GM23338 (cell line): ENCODE measurements around the gene PHYHD1. TPM values are rescaled to one million over a fixed set of nuclear protein-coding genes. Genes with fewer than 3 reads are reported as not detected.

Source experiments
- ATAC-seq: fragments of 200-7000 bp; cut with Tn5 transposase; 3 replicates; pipeline ENCODE4 v1.9.1; 2020
- DNase-seq: peaks from one replicate; pipeline ENCODE4 v3.0.0-alpha.2; 2015; ENCODE audit warnings: low spot score
- H2AFZ ChIP-seq: fragments of 200-600 bp; sonication (generic); 2 replicates; pipeline ENCODE4 v1.8.0; 2016; ENCODE audit warnings: antibody characterized with exemption, mild to moderate bottlenecking, moderate library complexity
- H3F3A ChIP-seq: fragments of 200-600 bp; sonication (generic); replicated peaks from 2 replicates; pipeline ENCODE4 v1.8.0; 2017; ENCODE audit warnings: antibody characterized with exemption, mixed run types, low read depth
- H3K27ac ChIP-seq: fragments of 200-600 bp; sonication (generic); 2 replicates; pipeline ENCODE4 v1.6.1; 2016; ENCODE audit warnings: low read depth
- H3K27me3 ChIP-seq: fragments of 200-600 bp; sonication (generic); 2 replicates; pipeline ENCODE4 v1.8.0; 2016; ENCODE audit warnings: mild to moderate bottlenecking, mixed run types, moderate library complexity; ENCODE audit not compliant: insufficient read depth
- H3K36me3 ChIP-seq: fragments of 200-600 bp; sonication (generic); 2 replicates; pipeline ENCODE4 v1.8.0; 2016; ENCODE audit warnings: mild to moderate bottlenecking; ENCODE audit not compliant: insufficient read depth
- H3K4me1 ChIP-seq: fragments of 200-600 bp; sonication (generic); 2 replicates; pipeline ENCODE4 v1.8.0; 2016; ENCODE audit warnings: mild to moderate bottlenecking, moderate library complexity; ENCODE audit not compliant: insufficient read depth
- H3K4me2 ChIP-seq: fragments of 200-600 bp; sonication (generic); 2 replicates; pipeline ENCODE4 v1.7.1; 2017; ENCODE audit warnings: mixed run types
- H3K4me3 ChIP-seq: fragments of 200-600 bp; sonication (generic); 2 replicates; pipeline ENCODE4 v1.6.1; 2016; ENCODE audit warnings: mixed run types
- H3K79me2 ChIP-seq: fragments of 200-600 bp; sonication (generic); replicated peaks from 2 replicates; pipeline ENCODE4 v1.8.0; 2017; ENCODE audit warnings: mild to moderate bottlenecking; ENCODE audit not compliant: insufficient read depth
- H3K9me2 ChIP-seq: fragments of 200-600 bp; sonication (generic); 2 replicates; pipeline ENCODE4 v1.8.0; 2017; ENCODE audit not compliant: insufficient read depth
- H4K20me1 ChIP-seq: fragments of 200-600 bp; sonication (generic); replicated peaks from 2 replicates; pipeline ENCODE4 v1.8.0; 2017; ENCODE audit warnings: mild to moderate bottlenecking; ENCODE audit not compliant: insufficient read depth
- H3K27ac Mint-ChIP-seq: 2 replicates; pipeline ENCODE4 v1.8.0; 2020; ENCODE audit warnings: inconsistent platforms, mild to moderate bottlenecking, moderate library complexity, mixed read lengths
- H3K27me3 Mint-ChIP-seq: 3 replicates; pipeline ENCODE4 v1.8.0; 2022; ENCODE audit warnings: low read depth, mild to moderate bottlenecking, moderate library complexity, mixed read lengths, inconsistent platforms; ENCODE audit not compliant: insufficient read depth, poor library complexity
- H3K36me3 Mint-ChIP-seq: 3 replicates; pipeline ENCODE4 v1.8.0; 2021; ENCODE audit warnings: low read depth, mild to moderate bottlenecking, inconsistent platforms, moderate library complexity, mixed read lengths
- H3K4me1 Mint-ChIP-seq: 3 replicates; pipeline ENCODE4 v1.8.0; 2020; ENCODE audit warnings: mild to moderate bottlenecking, inconsistent platforms, mixed read lengths
- H3K4me3 Mint-ChIP-seq: 3 replicates; pipeline ENCODE4 v1.8.0; 2021; ENCODE audit warnings: moderate library complexity, mild to moderate bottlenecking, inconsistent platforms, mixed read lengths
- H3K9me3 Mint-ChIP-seq: 3 replicates; pipeline ENCODE4 v1.8.0; 2020; ENCODE audit warnings: moderate library complexity, mild to moderate bottlenecking, inconsistent platforms, mixed read lengths
- EZH2phosphoT487 ChIP-seq: fragments of 200-600 bp; sonication (generic); IDR thresholded peaks from one replicate; pipeline ENCODE4 v1.8.1; 2018; ENCODE audit warnings: antibody characterized with exemption; ENCODE audit not compliant: unreplicated experiment
- NANOG ChIP-seq: IDR thresholded peaks from 2 replicates; pipeline ENCODE4 v1.6.1; 2016; ENCODE audit warnings: antibody characterized with exemption, borderline replicate concordance
- ZNF114 ChIP-seq: fragments of 250-450 bp; sonication (Bioruptor Pico); IDR thresholded peaks from 2 replicates; pipeline ENCODE4 v1.5.0; 2020; ENCODE audit warnings: mild to moderate bottlenecking, moderate library complexity
- polyA plus RNA-seq: library from polyadenylated mRNA; unstranded; fragments of >200 nt; fragmentation: Nextera tagmentation; extraction: Ambion mirVana; gene quantifications from 2 replicates; pipeline ENCODE4 v1.2.1, GENCODE V29; 2016
- total RNA-seq: library from RNA; depleted of rRNA; stranded (reverse); fragments of >200 nt; shearing (Covaris generic); gene quantifications from 2 replicates; pipeline ENCODE4 v1.2.3, GENCODE V29; 2014
- TF ChIP-seq, protein P1 (sequence below): fragments of 250-450 bp; sonication (Bioruptor Pico); IDR thresholded peaks from 2 replicates; pipeline ENCODE4 v1.5.0; 2020; ENCODE audit warnings: mild to moderate bottlenecking, moderate library complexity
- TF ChIP-seq, protein P2 (sequence below): IDR thresholded peaks from 2 replicates; pipeline ENCODE4 v1.6.1; 2016; ENCODE audit warnings: antibody characterized with exemption
- TF ChIP-seq, protein P3 (sequence below), 2 experiments: fragments of 200-600 bp in 1 of 2; sonication (generic) in 1 of 2; conservative IDR thresholded peaks; 2 replicates each; pipeline versions ENCODE4 v1.5.1 to v1.6.1; 2016 to 2017; ENCODE audit warnings: antibody characterized with exemption in 2 of 2, low read depth in 2 of 2, mild to moderate bottlenecking in 2 of 2, moderate library complexity in 1 of 2

PHYHD1 gene
- total and polyA plus RNA-seq, 2 experiments from 2014 or later: 10.4 to 16.8 TPM

DNA sequence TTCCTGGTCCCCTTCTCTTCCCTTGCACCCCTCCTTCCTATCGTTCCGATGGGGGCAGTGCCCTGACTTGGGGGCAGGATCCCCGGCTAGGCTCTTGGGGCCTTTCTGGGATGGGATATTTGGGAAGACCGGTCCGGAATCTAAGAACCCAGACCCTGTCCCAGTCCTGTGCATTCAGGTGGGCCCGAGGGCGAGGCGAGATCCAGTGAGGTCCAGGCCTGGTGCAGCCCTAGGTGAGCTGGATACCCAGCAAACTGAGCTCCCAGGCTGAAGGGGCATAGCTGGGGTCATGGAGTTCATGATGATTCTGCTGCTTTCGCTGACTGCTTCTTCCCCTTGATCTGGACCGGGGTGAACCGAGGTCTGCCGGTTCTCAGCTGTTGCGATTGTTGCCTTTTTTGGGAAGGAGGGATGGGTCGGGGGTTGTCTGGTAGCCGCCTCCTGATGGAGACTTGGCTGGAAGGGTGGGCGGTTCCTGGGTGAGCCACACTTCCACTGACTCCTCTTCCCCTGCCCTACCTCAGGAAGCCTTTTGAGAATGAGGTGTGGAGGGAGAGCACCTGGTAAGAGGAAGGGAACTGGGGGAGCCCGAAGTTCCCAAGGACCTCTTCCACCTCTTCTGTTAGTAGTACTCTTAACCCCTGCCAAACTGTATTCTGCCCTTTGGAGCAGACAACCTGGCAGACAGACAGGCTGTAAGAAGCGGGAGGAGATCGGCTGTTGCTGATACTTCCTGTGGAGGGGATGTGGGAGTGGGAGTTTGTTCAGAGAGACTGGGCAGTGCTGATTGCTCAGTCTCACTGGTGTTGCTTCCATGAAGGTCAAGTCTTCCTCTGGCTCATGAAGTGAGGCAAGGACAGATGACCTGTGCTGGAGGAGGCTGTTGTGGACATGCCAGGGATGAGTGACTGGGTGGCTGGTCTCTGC, 37.8 kb upstream of the PHYHD1 start (continued):
- TF ChIP-seq, protein P1, sequence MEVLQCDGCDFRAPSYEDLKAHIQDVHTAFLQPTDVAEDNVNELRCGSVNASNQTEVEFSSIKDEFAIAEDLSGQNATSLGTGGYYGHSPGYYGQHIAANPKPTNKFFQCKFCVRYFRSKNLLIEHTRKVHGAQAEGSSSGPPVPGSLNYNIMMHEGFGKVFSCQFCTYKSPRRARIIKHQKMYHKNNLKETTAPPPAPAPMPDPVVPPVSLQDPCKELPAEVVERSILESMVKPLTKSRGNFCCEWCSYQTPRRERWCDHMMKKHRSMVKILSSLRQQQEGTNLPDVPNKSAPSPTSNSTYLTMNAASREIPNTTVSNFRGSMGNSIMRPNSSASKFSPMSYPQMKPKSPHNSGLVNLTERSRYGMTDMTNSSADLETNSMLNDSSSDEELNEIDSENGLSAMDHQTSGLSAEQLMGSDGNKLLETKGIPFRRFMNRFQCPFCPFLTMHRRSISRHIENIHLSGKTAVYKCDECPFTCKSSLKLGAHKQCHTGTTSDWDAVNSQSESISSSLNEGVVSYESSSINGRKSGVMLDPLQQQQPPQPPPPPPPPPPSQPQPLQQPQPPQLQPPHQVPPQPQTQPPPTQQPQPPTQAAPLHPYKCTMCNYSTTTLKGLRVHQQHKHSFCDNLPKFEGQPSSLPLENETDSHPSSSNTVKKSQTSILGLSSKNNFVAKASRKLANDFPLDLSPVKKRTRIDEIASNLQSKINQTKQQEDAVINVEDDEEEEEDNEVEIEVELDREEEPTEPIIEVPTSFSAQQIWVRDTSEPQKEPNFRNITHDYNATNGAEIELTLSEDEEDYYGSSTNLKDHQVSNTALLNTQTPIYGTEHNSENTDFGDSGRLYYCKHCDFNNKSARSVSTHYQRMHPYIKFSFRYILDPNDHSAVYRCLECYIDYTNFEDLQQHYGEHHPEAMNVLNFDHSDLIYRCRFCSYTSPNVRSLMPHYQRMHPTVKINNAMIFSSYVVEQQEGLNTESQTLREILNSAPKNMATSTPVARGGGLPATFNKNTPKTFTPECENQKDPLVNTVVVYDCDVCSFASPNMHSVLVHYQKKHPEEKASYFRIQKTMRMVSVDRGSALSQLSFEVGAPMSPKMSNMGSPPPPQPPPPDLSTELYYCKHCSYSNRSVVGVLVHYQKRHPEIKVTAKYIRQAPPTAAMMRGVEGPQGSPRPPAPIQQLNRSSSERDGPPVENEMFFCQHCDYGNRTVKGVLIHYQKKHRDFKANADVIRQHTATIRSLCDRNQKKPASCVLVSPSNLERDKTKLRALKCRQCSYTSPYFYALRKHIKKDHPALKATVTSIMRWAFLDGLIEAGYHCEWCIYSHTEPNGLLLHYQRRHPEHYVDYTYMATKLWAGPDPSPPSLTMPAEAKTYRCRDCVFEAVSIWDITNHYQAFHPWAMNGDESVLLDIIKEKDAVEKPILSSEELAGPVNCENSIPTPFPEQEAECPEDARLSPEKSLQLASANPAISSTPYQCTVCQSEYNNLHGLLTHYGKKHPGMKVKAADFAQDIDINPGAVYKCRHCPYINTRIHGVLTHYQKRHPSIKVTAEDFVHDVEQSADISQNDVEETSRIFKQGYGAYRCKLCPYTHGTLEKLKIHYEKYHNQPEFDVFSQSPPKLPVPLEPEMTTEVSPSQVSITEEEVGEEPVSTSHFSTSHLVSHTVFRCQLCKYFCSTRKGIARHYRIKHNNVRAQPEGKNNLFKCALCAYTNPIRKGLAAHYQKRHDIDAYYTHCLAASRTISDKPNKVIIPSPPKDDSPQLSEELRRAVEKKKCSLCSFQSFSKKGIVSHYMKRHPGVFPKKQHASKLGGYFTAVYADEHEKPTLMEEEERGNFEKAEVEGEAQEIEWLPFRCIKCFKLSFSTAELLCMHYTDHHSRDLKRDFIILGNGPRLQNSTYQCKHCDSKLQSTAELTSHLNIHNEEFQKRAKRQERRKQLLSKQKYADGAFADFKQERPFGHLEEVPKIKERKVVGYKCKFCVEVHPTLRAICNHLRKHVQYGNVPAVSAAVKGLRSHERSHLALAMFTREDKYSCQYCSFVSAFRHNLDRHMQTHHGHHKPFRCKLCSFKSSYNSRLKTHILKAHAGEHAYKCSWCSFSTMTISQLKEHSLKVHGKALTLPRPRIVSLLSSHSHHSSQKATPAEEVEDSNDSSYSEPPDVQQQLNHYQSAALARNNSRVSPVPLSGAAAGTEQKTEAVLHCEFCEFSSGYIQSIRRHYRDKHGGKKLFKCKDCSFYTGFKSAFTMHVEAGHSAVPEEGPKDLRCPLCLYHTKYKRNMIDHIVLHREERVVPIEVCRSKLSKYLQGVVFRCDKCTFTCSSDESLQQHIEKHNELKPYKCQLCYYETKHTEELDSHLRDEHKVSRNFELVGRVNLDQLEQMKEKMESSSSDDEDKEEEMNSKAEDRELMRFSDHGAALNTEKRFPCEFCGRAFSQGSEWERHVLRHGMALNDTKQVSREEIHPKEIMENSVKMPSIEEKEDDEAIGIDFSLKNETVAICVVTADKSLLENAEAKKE (CRISPR knock-in tag): no peak
- TF ChIP-seq ZNF114 (CRISPR knock-in tag) (no peak), NANOG (no peak), EZH2phosphoT487 (no peak)
- TF ChIP-seq, protein P2, sequence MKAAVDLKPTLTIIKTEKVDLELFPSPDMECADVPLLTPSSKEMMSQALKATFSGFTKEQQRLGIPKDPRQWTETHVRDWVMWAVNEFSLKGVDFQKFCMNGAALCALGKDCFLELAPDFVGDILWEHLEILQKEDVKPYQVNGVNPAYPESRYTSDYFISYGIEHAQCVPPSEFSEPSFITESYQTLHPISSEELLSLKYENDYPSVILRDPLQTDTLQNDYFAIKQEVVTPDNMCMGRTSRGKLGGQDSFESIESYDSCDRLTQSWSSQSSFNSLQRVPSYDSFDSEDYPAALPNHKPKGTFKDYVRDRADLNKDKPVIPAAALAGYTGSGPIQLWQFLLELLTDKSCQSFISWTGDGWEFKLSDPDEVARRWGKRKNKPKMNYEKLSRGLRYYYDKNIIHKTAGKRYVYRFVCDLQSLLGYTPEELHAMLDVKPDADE: no peak

DNA sequence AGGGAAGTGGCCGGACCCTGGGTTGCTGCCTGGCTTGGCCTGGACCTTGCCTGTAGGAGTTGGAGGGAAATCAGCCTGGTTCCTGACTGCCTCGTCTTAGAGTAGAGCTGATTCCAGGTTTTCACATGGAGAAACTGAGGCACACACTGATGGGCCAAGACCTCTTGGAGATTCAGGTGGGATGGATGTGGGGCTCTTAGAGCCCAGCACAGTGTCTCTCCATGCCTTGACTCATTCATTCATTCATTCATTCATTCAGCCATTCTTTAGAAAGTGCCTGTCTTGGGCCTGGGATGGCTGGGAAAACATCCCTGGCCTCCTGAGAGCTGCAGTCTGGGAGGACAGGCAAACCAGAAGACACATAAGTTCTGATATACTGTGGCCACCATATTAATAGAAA, 36.6 kb upstream of the PHYHD1 start:
- no peak overlapping the region for H2AFZ ChIP-seq
- TF ChIP-seq, protein P3, sequence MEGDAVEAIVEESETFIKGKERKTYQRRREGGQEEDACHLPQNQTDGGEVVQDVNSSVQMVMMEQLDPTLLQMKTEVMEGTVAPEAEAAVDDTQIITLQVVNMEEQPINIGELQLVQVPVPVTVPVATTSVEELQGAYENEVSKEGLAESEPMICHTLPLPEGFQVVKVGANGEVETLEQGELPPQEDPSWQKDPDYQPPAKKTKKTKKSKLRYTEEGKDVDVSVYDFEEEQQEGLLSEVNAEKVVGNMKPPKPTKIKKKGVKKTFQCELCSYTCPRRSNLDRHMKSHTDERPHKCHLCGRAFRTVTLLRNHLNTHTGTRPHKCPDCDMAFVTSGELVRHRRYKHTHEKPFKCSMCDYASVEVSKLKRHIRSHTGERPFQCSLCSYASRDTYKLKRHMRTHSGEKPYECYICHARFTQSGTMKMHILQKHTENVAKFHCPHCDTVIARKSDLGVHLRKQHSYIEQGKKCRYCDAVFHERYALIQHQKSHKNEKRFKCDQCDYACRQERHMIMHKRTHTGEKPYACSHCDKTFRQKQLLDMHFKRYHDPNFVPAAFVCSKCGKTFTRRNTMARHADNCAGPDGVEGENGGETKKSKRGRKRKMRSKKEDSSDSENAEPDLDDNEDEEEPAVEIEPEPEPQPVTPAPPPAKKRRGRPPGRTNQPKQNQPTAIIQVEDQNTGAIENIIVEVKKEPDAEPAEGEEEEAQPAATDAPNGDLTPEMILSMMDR (conservative IDR thresholded peaks at IDR 0.05; ENCODE audit: low read depth in 2 of 2): no peak
- TF ChIP-seq ZNF114 (CRISPR knock-in tag): no peak
- no peaks in the 10 kb centered on the region for H3K9me3 Mint-ChIP-seq
- ATAC-seq: no peak
- peaks cover 30% of the 10 kb centered on the region for H3K27me3 Mint-ChIP-seq
- H3K27ac ChIP-seq: no peak overlapping the region; the same call in 1 of the 2 replicates
- H3K4me2 ChIP-seq: peak overlapping the region; percentile 100; the same call in 1 of the 2 replicates
- peaks cover 23% of the 10 kb centered on the region for H3K4me1 ChIP-seq
- H3K4me3 Mint-ChIP-seq: peak overlapping the region; percentile 98
- peaks cover 12% of the 10 kb centered on the region for H4K20me1 ChIP-seq
- DNase-seq: no peak
- H3K27me3 ChIP-seq: no peaks in the 10 kb centered on the region
- H3K4me1 Mint-ChIP-seq: peaks cover 66% of the 10 kb centered on the region
- H3F3A ChIP-seq: peaks cover 45% of the 10 kb centered on the region
- H3K9me2 ChIP-seq: no peaks in the 10 kb centered on the region
- peaks cover 55% of the 10 kb centered on the region for H3K36me3 Mint-ChIP-seq
- H3K4me3 ChIP-seq: no peak overlapping the region
- H3K27ac Mint-ChIP-seq: no peak overlapping the region
- peaks cover 91% of the 10 kb centered on the region for H3K79me2 ChIP-seq
- H3K36me3 ChIP-seq: no peaks in the 10 kb centered on the region; the same call in 1 of the 2 replicates
